ENCODE data around the gene RNF25. TPM values are rescaled to one million over a fixed set of nuclear protein-coding genes. Genes with fewer than 3 reads are reported as not detected.
A peak's percentile ranks its signal among the peaks of the same experiment; 100 is the strongest.

RNF25 gene
- total RNA-seq, 2 experiments from 2014 or later, result 22.0 to 25.7 TPM

- DNase-seq (no peak), ATAC-seq (no peak)
- Mint-ChIP-seq H3K9me3 (ENCODE audit: low read depth) (no peaks in the 10 kb centered on the region), H3K4me1 (peaks cover 30% of the 10 kb centered on the region), H3K4me3 (no peak overlapping the region), H3K36me3 (peaks cover 34% of the 10 kb centered on the region), H3K27ac (no peak overlapping the region), H3K27me3 (no peaks in the 10 kb centered on the region)
- CTCF ChIA-PET, result interaction anchor here (6.9 kb wide), 1 partner anchor 14 kb away, joined by 40 read pairs; no protein-coding TSS in a partner anchor
Measured at GRCh38 chr2:218662827-218663226, 9.0 kb downstream of the RNF25 start.

GRCh38 chr2:218662377-218662776 lies 9.4 kb downstream of the RNF25 start:
- H3K27me3 Mint-ChIP-seq, result no peaks in the 10 kb centered on the region
- ATAC-seq (no peak), DNase-seq (no peak)
- no peak overlapping the region for H3K27ac Mint-ChIP-seq
- CTCF ChIA-PET, result interaction anchor here (6.9 kb wide), 1 partner anchor 13 kb away, joined by 40 read pairs; no protein-coding TSS in a partner anchor
- H3K4me3 Mint-ChIP-seq, result no peak overlapping the region
- peaks cover 34% of the 10 kb centered on the region for H3K36me3 Mint-ChIP-seq
- peaks cover 33% of the 10 kb centered on the region for H3K4me1 Mint-ChIP-seq
- H3K9me3 Mint-ChIP-seq (ENCODE audit: low read depth), result no peaks in the 10 kb centered on the region

- ATAC-seq, result no peak
- CTCF ChIA-PET, result interaction anchor here (0.6 to 6.9 kb wide), 20 partner anchors 7 to 264 kb away, joined by 3 to 82 read pairs (median 6); partner anchors contain the start of genes RNF25, STK36 and TTLL4
- peak overlapping the region; percentile 90 for H3K4me3 Mint-ChIP-seq
- H3K36me3 Mint-ChIP-seq, result peaks cover 31% of the 10 kb centered on the region
- no peaks in the 10 kb centered on the region for H3K27me3 Mint-ChIP-seq
- H3K9me3 Mint-ChIP-seq (ENCODE audit: low read depth), result no peaks in the 10 kb centered on the region
- peak overlapping the region; percentile 86 for H3K27ac Mint-ChIP-seq
- H3K4me1 Mint-ChIP-seq, result peaks cover 38% of the 10 kb centered on the region
- no peak for DNase-seq
Measured at GRCh38 chr2:218659988-218660358, 11.8 kb downstream of the RNF25 start.

GRCh38 chr2:218659258-218659987 lies 12.4 kb downstream of the RNF25 start, which contains the start of the genes BCS1L and ZNF142:
Gene BCS1L, plus strand, starts transcription at chr2:218659683. Its CDS starts 1,305 bp downstream, at chr2:218660988.
Gene ZNF142, minus strand, starts transcription at chr2:218659623. Its CDS starts 3,194 bp downstream, at chr2:218656429.
- peak; percentile 97 for ATAC-seq
- peaks cover 31% of the 10 kb centered on the region for H3K36me3 Mint-ChIP-seq
- peak within 1 kb of the TSS; percentile 86 for H3K27ac Mint-ChIP-seq
- H3K9me3 Mint-ChIP-seq (ENCODE audit: low read depth), result no peaks in the 10 kb centered on the region
- H3K4me1 Mint-ChIP-seq, result peaks cover 38% of the 10 kb centered on the region
- peak within 1 kb of the TSS; percentile 90 for H3K4me3 Mint-ChIP-seq
- H3K27me3 Mint-ChIP-seq, result no peaks in the 10 kb centered on the region
- CTCF ChIA-PET, result interaction anchor here (0.8 to 6.9 kb wide), 22 partner anchors 8 to 263 kb away, joined by 3 to 82 read pairs (median 5); partner anchors contain the start of genes RNF25, STK36 and TTLL4
- DNase-seq, result peak; percentile 97

- ATAC-seq (peak; percentile 52), DNase-seq (peak; percentile 58)
- CTCF ChIA-PET, result interaction anchor here (0.6 to 6.9 kb wide), 23 partner anchors 8 to 263 kb away, joined by 3 to 82 read pairs (median 4); partner anchors contain the start of genes RNF25, STK36 and TTLL4
- Mint-ChIP-seq H3K9me3 (ENCODE audit: low read depth) (no peaks in the 10 kb centered on the region), H3K4me3 (peak overlapping the region; percentile 90), H3K36me3 (peaks cover 29% of the 10 kb centered on the region), H3K27ac (peak overlapping the region; percentile 86), H3K4me1 (peaks cover 38% of the 10 kb centered on the region), H3K27me3 (no peaks in the 10 kb centered on the region)
Measured at GRCh38 chr2:218658671-218659257, 13.0 kb downstream of the RNF25 start.

GRCh38 chr2:218655751-218656150 lies 16.1 kb downstream of the RNF25 start:
- peaks cover 30% of the 10 kb centered on the region for H3K4me1 Mint-ChIP-seq
- DNase-seq (no peak), ATAC-seq (no peak)
- CTCF ChIA-PET, result interaction anchor here (1.2 kb wide), 1 partner anchor 192 kb away, joined by 3 read pairs; no protein-coding TSS in a partner anchor
- peaks cover 23% of the 10 kb centered on the region for H3K36me3 Mint-ChIP-seq
- H3K9me3 Mint-ChIP-seq (ENCODE audit: low read depth), result no peaks in the 10 kb centered on the region
- H3K4me3 Mint-ChIP-seq, result no peak overlapping the region
- H3K27ac Mint-ChIP-seq, result peak overlapping the region; percentile 18
- H3K27me3 Mint-ChIP-seq, result no peaks in the 10 kb centered on the region

GRCh38 chr2:218648787-218649100 lies 23.1 kb downstream of the RNF25 start:
- Mint-ChIP-seq H3K27ac (no peak overlapping the region), H3K4me3 (no peak overlapping the region), H3K36me3 (peaks cover 36% of the 10 kb centered on the region), H3K9me3 (ENCODE audit: low read depth) (no peaks in the 10 kb centered on the region), H3K27me3 (no peaks in the 10 kb centered on the region), H3K4me1 (peaks cover 4% of the 10 kb centered on the region)
- CTCF ChIA-PET, result interaction anchor here (0.5 to 4.4 kb wide), 8 partner anchors 9 to 204 kb away, joined by 3 to 40 read pairs (median 4); partner anchors contain the start of genes BCS1L, PLCD4, USP37 and ZNF142
- DNase-seq, result no peak
- no peak for ATAC-seq

- CTCF ChIA-PET, result interaction anchor here (0.5 to 4.4 kb wide), 12 partner anchors 9 to 205 kb away, joined by 3 to 40 read pairs (median 4); partner anchors contain the start of genes BCS1L, PLCD4, USP37 and ZNF142
- ATAC-seq (peak; percentile 81), DNase-seq (peak; percentile 72)
- Mint-ChIP-seq H3K9me3 (ENCODE audit: low read depth) (no peaks in the 10 kb centered on the region), H3K27ac (no peak overlapping the region), H3K36me3 (peaks cover 36% of the 10 kb centered on the region), H3K27me3 (no peaks in the 10 kb centered on the region), H3K4me1 (peaks cover 4% of the 10 kb centered on the region), H3K4me3 (no peak overlapping the region)
Measured at GRCh38 chr2:218648088-218648786, 23.6 kb downstream of the RNF25 start.

GRCh38 chr2:218645126-218645525 lies 26.7 kb downstream of the RNF25 start:
- H3K9me3 Mint-ChIP-seq (ENCODE audit: low read depth), result no peaks in the 10 kb centered on the region

GRCh38 chr2:218644721-218645120 lies 27.1 kb downstream of the RNF25 start:
- H3K4me3 Mint-ChIP-seq, result no peak overlapping the region
- no peaks in the 10 kb centered on the region for H3K27me3 Mint-ChIP-seq
- ATAC-seq, result no peak
- CTCF ChIA-PET, result interaction anchor here (0.7 to 3.1 kb wide), 2 partner anchors 14 to 38 kb away, joined by 3 to 11 read pairs; partner anchors contain the start of genes BCS1L and ZNF142
- no peaks in the 10 kb centered on the region for H3K9me3 Mint-ChIP-seq (ENCODE audit: low read depth)
- no peak overlapping the region for H3K27ac Mint-ChIP-seq
- H3K36me3 Mint-ChIP-seq, result peaks cover 41% of the 10 kb centered on the region
- no peak for DNase-seq
- H3K4me1 Mint-ChIP-seq, result peaks cover 4% of the 10 kb centered on the region

More at GRCh38 chr2:218645126-218645525, 26.7 kb downstream of the RNF25 start:
- Mint-ChIP-seq H3K36me3 (peaks cover 38% of the 10 kb centered on the region), H3K27me3 (no peaks in the 10 kb centered on the region), H3K4me1 (peaks cover 4% of the 10 kb centered on the region), H3K27ac (no peak overlapping the region), H3K4me3 (no peak overlapping the region)
- DNase-seq (no peak), ATAC-seq (no peak)
- CTCF ChIA-PET, result interaction anchor here (3.1 kb wide), 1 partner anchor 14 kb away, joined by 11 read pairs; the partner anchor contains the start of genes BCS1L and ZNF142

- H3K4me1 Mint-ChIP-seq, result peaks cover 4% of the 10 kb centered on the region
- H3K9me3 Mint-ChIP-seq (ENCODE audit: low read depth), result no peaks in the 10 kb centered on the region
- ATAC-seq (no peak), DNase-seq (no peak)
- peaks cover 40% of the 10 kb centered on the region for H3K36me3 Mint-ChIP-seq
- CTCF ChIA-PET, result interaction anchor here (0.7 to 3.1 kb wide), 2 partner anchors 15 to 37 kb away, joined by 3 to 11 read pairs; partner anchors contain the start of genes BCS1L and ZNF142
- no peak overlapping the region for H3K27ac Mint-ChIP-seq
- H3K4me3 Mint-ChIP-seq, result no peak overlapping the region
- H3K27me3 Mint-ChIP-seq, result no peaks in the 10 kb centered on the region
Measured at GRCh38 chr2:218643751-218644310, 28.0 kb downstream of the RNF25 start.

- ATAC-seq, result no peak
- CTCF ChIA-PET, result no interaction called here
Measured at GRCh38 chr2:218642786-218643185, 29.0 kb downstream of the RNF25 start.

More at GRCh38 chr2:218642786-218643185, 29.0 kb downstream of the RNF25 start:
- DNase-seq, result no peak
- Mint-ChIP-seq H3K4me1 (no peaks in the 10 kb centered on the region), H3K9me3 (ENCODE audit: low read depth) (no peaks in the 10 kb centered on the region), H3K27ac (no peak overlapping the region), H3K27me3 (no peaks in the 10 kb centered on the region), H3K36me3 (peaks cover 43% of the 10 kb centered on the region), H3K4me3 (no peak overlapping the region)

Measured in activated CD8-positive, alpha-beta memory T cell treated with anti-CD3 and anti-CD28 coated beads, Interleukin-2, amount 10 ng/mL, durations not matched to agents 7 days and 5 days (primary cell).